ENCODE measurements around the gene SEL1L3.
"Not testable (repeated sequence)": the region's sequence is repeated elsewhere in the genome, so short reads cannot be mapped to it uniquely, and the experiment has no call there.

SEL1L3 gene

DNA sequence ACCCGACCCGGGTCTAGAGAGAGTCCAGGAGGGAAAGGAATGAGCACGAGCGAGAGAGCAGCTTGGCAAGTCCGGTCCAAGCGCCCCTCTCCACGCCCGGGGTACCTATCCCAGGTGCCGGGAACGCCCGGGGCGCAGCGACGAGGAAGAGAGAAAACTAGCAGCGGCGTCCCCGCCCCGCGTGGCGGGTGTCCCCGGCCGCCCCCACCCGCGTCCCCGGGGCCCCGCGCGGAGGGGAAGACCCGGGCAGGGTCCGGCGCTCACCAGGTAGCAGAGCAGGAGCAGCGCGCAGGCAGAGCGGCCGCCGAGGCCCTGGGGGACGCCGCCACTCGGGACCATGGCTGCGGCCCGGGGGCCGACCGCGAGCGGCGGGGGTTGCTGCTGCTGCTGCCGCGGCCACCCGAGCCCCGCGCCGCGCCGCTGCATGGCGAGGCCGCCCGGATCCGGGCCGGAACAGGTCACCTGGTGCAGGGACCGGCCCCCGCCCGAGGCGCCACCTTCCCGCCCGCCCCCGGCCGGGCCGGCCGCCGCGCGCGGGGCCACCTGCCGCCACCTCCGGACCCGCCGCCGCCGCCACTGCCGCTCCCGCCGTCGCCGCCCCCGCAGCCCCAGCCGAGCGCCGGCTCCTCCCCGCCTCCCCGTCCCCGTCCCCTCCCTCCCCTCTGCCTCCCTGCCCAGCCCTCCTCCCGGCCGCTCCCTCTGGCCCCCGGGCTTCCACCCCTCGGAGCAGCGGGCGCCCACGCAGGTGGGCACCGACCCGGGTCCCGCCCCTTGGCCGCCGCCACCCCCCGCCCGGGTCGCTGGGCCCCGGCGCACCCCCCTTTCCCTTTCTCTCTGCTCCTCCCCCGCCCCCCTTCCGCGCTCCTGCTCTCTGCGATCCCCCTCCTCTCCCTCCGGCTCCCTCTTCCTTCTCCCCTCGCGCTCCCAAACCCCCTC lies at the start of gene SEL1L3:
SEL1L3 (minus strand) TSS at position 578 of the 936 bp plus-strand sequence; CDS start at position 426, 152 bp downstream.
- peak in 2 of 3 experiments; percentile 31 to 35 for DNase-seq (ENCODE audit: low read depth in 2 of 3, low spot score in 2 of 3)

- DNase-seq (ENCODE audit: low read depth in 2 of 3, low spot score in 2 of 3): no peak
These were observed 48.6 kb upstream of the SEL1L3 start for GRCh38 chr4:25911356-25911755.

DNA sequence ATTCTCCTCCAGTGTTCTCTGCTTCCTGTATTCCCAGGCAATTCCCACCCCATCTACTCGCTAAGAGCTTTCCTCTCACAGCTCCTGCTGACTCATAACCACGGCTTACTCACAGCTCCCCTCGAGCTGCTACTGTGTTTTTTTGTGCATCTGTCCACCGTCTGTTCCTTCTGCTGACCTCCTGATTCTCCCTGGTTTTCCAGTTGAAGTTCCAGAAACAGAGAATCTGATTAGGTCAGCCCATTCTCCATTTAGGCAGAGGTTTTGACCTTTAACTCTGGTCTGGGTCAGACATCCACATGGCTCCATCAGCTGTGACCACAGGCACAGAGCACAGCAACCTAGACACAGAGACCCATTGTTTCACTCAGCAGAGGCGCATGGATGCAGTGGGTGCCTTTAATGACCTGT lies 45.7 kb upstream of the SEL1L3 start:
- DNase-seq (ENCODE audit: low read depth in 2 of 3, low spot score in 2 of 3): no peak

DNA sequence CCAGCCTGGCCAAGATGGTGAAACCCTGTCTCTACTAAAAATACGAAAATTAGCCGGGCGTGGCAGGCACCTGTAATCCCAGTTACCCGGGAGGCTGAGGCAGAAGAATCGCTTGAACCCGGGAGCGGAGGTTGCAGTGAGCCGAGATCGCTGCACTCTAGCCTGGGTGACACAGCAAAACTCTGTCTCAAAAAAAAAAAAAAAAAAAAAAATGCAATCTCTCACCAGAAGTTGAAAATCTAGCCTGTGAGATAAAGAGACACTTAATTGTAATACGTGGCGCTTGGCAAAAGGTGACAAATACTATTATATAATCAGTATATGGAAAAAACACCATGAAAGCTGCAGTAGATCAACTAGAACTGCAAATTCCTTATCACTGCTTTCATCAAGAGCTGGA lies 43.3 kb upstream of the SEL1L3 start:
- DNase-seq (ENCODE audit: low read depth in 2 of 3, low spot score in 2 of 3): not testable (repeated sequence)

GRCh38 chr4:25905371-25905770 lies 42.6 kb upstream of the SEL1L3 start:
- no peak for DNase-seq (ENCODE audit: low read depth in 2 of 3, low spot score in 2 of 3)

GRCh38 chr4:25904748-25905082 lies 41.9 kb upstream of the SEL1L3 start:
- no peak for DNase-seq (ENCODE audit: low read depth in 2 of 3, low spot score in 2 of 3)

DNA sequence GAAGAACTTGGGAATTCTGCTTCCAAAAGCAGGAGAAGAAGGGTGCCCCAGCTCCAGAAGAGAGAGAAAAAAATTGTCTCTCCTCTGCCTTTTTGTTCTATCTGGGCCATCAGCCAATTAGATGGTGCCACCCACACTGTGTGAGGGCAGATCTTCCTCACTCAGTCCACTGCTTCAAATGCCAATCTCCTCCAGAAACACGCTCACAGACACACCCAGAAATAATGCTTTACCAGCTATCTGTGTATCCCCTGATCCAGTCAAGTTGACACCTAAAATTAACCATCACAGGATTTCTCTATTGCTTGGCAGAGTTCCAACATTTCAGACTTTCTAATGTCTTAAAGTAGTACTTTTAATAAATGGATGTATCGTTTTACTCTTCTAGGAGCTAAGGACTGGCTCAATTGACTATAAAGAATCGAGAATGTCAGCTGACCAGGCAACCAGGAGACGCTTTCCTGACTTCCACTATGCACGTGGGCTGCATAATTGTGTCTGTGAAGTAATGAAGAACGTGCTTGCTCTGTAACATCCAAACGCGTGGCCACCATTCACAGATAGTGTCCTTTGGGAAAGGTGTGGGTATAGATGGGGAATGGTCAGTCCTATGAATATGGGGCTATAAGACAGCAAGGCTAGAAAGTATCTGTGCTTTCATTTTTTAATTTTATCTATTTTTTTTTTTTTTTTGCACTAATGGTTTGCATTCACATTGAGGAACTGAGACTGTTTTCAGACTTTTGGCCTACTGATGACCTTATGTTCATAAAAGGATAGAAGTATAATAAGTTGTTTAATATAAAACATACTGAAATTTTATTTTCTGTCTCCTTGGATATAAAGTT lies 41.3 kb upstream of the SEL1L3 start:
- DNase-seq (ENCODE audit: low read depth in 2 of 3, low spot score in 2 of 3): no peak

DNA sequence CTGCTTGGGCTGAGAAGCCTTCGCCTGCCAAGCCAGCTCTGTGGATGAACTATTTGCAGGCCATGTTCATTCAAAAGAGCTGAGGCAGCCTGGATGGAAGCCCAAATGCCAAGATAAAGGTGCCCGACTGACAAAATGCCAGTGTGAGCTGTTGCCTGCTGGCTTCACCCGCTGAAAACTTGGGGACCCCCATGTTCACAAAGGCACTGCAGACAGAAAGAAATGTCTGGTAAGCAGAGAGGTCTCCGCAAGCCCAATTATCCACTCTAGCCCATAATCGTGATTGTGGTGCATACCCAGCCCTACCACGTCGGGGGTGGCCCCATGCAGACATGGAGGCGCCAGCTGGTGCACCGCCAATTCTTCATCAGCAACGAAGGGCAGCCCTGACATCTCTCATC lies 38.2 kb upstream of the SEL1L3 start:
- no peak for DNase-seq (ENCODE audit: low read depth in 2 of 3, low spot score in 2 of 3)

GRCh38 chr4:25900310-25900709 lies 37.5 kb upstream of the SEL1L3 start:
- no peak for DNase-seq (ENCODE audit: low read depth in 2 of 3, low spot score in 2 of 3)

DNA sequence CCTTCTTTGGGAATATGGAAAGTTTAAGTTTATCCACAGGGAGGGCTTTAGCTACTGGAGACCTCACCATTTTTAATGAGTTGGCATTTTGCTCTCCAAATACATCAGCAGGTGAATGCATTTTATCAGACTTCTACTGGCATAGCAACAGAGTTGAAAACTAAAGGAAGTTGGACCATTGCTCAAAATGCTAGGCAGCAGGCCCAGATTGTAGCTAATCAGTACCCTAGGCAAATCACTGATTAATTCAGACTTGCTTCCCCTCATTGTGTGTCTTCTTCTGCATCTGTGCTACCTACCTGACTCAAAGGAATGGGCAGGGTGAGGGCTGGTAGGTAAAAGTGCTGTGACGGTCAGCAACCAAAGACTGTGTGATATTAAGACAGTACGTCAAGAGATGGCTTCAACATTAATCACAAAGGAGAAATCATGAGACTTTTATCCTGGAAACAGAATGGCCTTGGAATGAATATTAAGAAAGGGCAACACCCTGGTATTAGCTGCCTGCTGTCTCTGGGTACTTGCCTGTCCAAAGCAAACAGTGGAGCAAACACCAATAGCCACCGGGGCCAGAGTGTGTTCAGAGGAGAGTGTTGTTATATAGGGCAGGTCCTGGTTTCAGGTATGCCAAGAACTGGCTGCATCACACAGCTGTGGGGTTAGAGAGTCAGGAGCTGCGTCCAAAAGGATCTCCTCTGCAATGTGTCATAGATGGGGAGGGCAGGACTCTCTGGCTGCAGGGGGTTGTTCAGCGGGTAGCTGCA lies 34.2 kb upstream of the SEL1L3 start:
- no peak for DNase-seq (ENCODE audit: low read depth in 2 of 3, low spot score in 2 of 3)

- no peak for DNase-seq (ENCODE audit: low read depth in 2 of 3, low spot score in 2 of 3)
These were observed 30.0 kb upstream of the SEL1L3 start for GRCh38 chr4:25892796-25893195.

GRCh38 chr4:25890571-25891485 lies 28.0 kb upstream of the SEL1L3 start:
- DNase-seq (ENCODE audit: low read depth in 2 of 3, low spot score in 2 of 3): no peak

DNA sequence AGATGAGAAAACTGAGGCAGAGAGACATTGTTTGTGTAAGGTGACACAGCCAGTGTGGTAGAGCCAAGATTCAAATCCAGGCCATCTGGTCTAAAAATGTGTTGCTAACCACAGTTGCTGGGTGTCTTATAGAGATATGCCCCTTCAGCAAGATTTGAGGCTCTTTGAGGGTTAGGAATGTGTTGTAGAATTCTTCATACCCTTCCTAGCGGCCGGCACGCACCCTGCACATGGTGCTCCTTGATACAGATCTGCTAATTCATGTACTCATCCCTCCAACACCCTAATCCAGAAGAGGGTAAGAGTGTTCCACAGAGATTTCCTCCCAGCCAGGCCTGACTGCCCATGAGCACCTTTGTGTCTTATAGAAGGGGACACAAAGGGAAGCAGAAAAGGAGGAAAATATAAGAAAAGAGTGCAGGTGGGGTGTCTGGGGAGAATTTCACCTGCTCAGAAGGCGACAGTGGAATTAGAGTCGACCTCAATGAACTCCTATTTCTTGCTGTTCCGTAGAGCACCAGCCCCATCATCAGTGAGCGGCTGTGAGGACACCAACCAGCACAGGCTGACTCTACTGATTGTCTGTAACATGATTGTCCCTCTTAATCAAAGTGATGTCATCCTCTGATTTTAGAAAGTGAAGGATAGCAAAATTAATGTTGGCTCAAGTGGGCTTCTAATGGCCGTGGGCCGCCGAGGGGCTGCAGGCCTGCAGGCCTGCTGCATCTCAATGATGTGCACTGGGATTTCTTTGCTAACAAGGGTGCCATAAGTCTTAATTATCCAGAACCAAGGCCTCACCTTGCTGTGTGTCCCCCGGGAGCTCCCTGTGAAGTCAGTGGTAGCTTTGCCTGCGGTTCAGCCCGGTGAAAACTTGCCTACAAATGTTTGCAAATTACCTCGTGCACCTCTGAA lies 27.1 kb upstream of the SEL1L3 start:
- no peak for DNase-seq (ENCODE audit: low read depth in 2 of 3, low spot score in 2 of 3)

DNA sequence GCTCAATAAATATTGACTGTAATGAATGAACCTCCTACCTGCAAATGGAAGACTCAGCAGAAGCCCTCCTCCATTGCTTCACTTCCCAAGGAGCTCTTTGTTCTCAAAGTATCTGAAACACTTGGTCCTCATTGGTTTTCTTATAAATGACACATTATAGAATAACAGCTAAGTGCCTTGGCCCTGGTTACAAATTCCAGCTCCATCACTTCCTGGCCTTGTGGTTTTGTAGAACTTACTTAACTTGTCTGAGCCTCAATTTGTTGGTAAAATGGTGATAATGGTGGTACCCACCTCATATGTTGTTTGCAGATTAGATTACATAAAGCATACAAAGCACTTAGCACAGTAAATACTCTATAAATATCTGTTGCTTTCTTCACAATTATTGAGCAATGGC lies 26.0 kb upstream of the SEL1L3 start:
- no peak for DNase-seq (ENCODE audit: low read depth in 2 of 3, low spot score in 2 of 3)

GRCh38 chr4:25884031-25884782 lies 21.4 kb upstream of the SEL1L3 start:
- DNase-seq (ENCODE audit: low read depth in 2 of 3, low spot score in 2 of 3): no peak

GRCh38 chr4:25883565-25883964 lies 20.8 kb upstream of the SEL1L3 start:
- DNase-seq (ENCODE audit: low read depth in 2 of 3, low spot score in 2 of 3): no peak

GRCh38 chr4:25882226-25882625 lies 19.4 kb upstream of the SEL1L3 start:
- no peak for DNase-seq (ENCODE audit: low read depth in 2 of 3, low spot score in 2 of 3)

DNA sequence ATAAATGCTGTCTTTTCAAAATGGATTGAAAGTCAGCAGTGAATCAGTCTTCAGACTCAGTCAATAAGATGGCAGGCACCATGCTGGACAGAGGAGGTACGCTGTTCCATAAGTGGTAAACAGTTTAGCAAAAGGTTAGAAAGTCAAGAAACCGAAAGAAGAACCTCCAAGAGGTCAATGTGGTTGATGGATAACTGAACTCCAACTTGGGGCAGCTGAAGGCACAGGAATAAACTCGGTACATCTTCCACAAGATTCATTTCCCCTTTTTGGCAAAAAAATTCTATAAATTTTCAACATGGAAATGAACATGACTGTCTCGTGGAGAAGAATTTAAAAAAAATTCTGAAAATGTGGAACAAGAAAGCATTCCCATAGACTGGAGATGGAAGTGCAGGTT lies 18.4 kb upstream of the SEL1L3 start:
- DNase-seq (ENCODE audit: low read depth in 2 of 3, low spot score in 2 of 3): no peak

Data from activated CD8-positive, alpha-beta memory T cell treated with anti-CD3 and anti-CD28 coated beads for 48 hours (primary cell).